ENCODE measurements around the gene PGLYRP2. TPM values are rescaled to one million over a fixed set of nuclear protein-coding genes. Genes with fewer than 3 reads are reported as not detected.

Gene PGLYRP2
- polyA plus RNA-seq, 1 donor from 2014 or later, result not detected

DNA sequence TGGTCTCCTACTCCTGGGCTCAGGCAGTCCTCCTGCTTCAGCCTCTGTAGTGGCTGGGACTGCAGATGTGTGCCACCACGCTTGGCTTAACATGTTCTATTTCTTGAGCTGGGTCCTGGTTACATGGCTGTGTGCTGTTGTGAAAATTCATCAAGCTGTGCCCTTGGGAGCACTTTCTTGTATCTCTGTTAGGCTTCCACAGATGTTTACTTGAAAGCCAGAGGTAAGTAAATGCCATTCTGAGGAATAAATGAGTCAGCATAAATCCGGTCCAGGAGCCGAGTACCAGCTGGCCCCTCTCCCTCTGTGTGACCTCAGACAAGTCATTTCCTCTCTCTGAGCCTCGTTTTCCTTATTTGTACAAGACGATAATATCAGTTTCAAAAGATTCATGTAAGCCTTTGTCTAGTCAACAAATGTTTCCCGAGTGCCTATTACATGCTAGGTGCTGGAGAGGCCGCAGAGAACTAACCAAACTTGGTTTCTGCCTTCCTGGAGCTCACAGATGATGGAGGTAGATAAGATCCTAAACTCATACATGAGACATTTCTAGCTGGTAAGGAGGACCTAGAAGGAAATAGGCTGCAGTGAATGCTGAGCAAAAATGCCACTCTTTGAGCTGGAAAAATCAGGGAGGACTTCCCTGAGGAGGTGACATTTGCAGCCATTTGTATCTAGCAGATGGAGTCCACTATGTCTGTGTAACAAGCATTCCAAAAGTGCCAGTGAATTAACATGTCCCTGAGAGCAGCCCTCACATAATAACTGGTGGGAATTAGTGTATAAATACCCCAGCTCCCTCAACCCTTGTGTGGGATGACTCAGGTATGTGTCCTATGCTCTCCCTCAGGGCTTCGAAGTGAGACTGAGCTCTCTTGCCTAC lies 12.2 kb downstream of the PGLYRP2 start:
- H3K27ac ChIP-seq (ENCODE audit: low read length), result no peak overlapping the region
- peaks cover 34% of the 10 kb centered on the region for H3K27me3 ChIP-seq (ENCODE audit: insufficient read depth, low read depth, low read length)
- no peak overlapping the region for H3K4me2 ChIP-seq (ENCODE audit: low read length)
- H3K9me2 ChIP-seq (ENCODE audit: insufficient read depth, low read length), result no peaks in the 10 kb centered on the region
- no peaks in the 10 kb centered on the region for H3K9me3 ChIP-seq (ENCODE audit: low read length)
- no peak overlapping the region for H3K4me3 ChIP-seq (ENCODE audit: low read length)
- TF ChIP-seq TAF1 (IDR thresholded peaks at IDR 0.05; ENCODE audit: low read depth), result no peak
- no peak for TF ChIP-seq EZH2 (IDR thresholded peaks at IDR 0.05; ENCODE audit: borderline replicate concordance, insufficient read depth, low read length, poor library complexity, severe bottlenecking)
- no peaks in the 10 kb centered on the region for H3K36me3 ChIP-seq (ENCODE audit: insufficient read depth, low read length)
- H3F3A ChIP-seq (ENCODE audit: insufficient read depth, low read length, poor library complexity, severe bottlenecking), result no peaks in the 10 kb centered on the region
- H3K79me2 ChIP-seq (replicated peaks; ENCODE audit: insufficient read depth, low read length), result no peaks in the 10 kb centered on the region
- no peaks in the 10 kb centered on the region for H4K20me1 ChIP-seq (ENCODE audit: insufficient read depth)
- H2AFZ ChIP-seq (ENCODE audit: low read depth, low read length), result no peak overlapping the region
- H3K9ac ChIP-seq (ENCODE audit: low read length), result no peak overlapping the region

DNA sequence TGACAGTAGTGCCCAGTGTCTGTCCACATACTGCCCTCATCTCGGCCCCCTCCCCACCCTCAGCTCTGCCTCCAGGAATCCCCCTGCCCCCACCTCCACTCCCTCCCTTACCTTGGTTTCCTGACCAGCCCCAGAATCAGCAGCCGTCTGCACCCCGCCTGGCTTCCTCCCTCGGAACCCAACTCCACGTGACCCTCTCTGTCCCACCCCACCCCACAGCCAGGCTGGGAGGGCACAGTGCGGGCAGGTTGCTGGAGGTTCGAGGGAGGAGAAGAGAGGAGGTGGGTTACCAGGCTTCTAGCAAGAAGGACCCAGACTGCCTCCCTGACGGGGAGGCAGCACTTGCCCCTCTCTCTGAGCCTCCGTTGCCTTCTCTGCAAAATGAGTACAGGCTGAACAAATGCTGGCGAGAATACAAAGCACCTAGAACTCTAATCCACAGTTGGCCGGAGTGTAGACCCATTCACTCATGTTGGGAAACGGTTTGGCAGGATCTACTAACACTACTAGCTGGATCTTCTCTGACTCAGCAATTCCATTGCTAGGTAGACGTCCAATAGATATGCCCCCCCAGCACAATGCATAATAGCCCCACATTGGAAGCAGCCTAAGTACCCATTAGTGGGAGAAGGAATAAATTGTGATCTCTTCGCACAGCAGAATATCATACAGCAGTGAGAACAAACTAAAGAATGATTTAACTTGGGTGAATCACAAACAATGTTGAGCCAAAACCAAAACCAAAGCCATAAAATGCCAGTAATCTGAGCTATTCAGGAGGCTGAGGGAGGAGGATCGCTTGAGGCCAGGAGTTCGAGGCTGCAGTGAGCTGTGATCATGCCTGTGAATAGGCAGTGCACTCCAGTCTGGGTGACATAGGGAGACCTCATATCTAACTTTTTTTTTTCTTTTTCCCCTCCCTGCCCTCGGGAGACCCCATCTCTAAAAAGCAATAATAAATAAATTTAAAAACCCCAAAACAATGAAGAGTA lies 14.6 kb downstream of the PGLYRP2 start, which contains the start of gene RASAL3:
RASAL3 (minus strand) TSS at position 151 of the 992 bp plus-strand sequence. CDS start 186 bp downstream, outside the sequence.
- Histone ChIP-seq H3K9me3 (ENCODE audit: low read length) (no peaks in the 10 kb centered on the region), H2AFZ (ENCODE audit: low read depth, low read length) (no peak within 1 kb of the TSS), H3K4me2 (ENCODE audit: low read length) (no peak within 1 kb of the TSS), H3K79me2 (replicated peaks; ENCODE audit: insufficient read depth, low read length) (no peaks in the 10 kb centered on the region), H3K9ac (ENCODE audit: low read length) (no peak within 1 kb of the TSS), H3K9me2 (ENCODE audit: insufficient read depth, low read length) (no peaks in the 10 kb centered on the region), H3K36me3 (ENCODE audit: insufficient read depth, low read length) (no peaks in the 10 kb centered on the region), H3K4me3 (ENCODE audit: low read length) (no peak within 1 kb of the TSS), H4K20me1 (ENCODE audit: insufficient read depth) (no peaks in the 10 kb centered on the region), H3F3A (ENCODE audit: insufficient read depth, low read length, poor library complexity, severe bottlenecking) (no peaks in the 10 kb centered on the region), H3K27ac (ENCODE audit: low read length) (no peak within 1 kb of the TSS), H3K27me3 (ENCODE audit: insufficient read depth, low read depth, low read length) (peaks cover 48% of the 10 kb centered on the region)
- TF ChIP-seq, protein P1, sequence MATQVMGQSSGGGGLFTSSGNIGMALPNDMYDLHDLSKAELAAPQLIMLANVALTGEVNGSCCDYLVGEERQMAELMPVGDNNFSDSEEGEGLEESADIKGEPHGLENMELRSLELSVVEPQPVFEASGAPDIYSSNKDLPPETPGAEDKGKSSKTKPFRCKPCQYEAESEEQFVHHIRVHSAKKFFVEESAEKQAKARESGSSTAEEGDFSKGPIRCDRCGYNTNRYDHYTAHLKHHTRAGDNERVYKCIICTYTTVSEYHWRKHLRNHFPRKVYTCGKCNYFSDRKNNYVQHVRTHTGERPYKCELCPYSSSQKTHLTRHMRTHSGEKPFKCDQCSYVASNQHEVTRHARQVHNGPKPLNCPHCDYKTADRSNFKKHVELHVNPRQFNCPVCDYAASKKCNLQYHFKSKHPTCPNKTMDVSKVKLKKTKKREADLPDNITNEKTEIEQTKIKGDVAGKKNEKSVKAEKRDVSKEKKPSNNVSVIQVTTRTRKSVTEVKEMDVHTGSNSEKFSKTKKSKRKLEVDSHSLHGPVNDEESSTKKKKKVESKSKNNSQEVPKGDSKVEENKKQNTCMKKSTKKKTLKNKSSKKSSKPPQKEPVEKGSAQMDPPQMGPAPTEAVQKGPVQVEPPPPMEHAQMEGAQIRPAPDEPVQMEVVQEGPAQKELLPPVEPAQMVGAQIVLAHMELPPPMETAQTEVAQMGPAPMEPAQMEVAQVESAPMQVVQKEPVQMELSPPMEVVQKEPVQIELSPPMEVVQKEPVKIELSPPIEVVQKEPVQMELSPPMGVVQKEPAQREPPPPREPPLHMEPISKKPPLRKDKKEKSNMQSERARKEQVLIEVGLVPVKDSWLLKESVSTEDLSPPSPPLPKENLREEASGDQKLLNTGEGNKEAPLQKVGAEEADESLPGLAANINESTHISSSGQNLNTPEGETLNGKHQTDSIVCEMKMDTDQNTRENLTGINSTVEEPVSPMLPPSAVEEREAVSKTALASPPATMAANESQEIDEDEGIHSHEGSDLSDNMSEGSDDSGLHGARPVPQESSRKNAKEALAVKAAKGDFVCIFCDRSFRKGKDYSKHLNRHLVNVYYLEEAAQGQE (IDR thresholded peaks at IDR 0.05; ENCODE audit: borderline replicate concordance), result no peak
- TF ChIP-seq MXI1 (conservative IDR thresholded peaks at IDR 0.05; ENCODE audit: poor library complexity, severe bottlenecking), result no peak
- no peak for TF ChIP-seq POLR2AphosphoS5 (IDR thresholded peaks at IDR 0.05)
- TF ChIP-seq RAD21 (conservative IDR thresholded peaks at IDR 0.05), result no peak
- no peak for TF ChIP-seq SMC3 (conservative IDR thresholded peaks at IDR 0.05; ENCODE audit: poor library complexity)
